OCI-LY7 (cell line): ENCODE data around the gene SS18. TPM values are rescaled to one million over a fixed set of nuclear protein-coding genes. Genes with fewer than 3 reads are reported as not detected.

Source experiments
- BruUV-seq: library from RNA; stranded (reverse); fragments of 400-500 nt; replicated peaks from 2 replicates; lab custom pipeline; 2021; lab: Mats Ljungman, UMichigan
- CTCF ChIA-PET: fragments of 300-600 bp; sonication (Branson Sonifier 250); formaldehyde crosslinking; loops from one replicate; lab custom pipeline; 2022; ENCODE audit warnings: antibody characterized with exemption; ENCODE audit not compliant: unreplicated experiment; lab: Charles Lee
- POLR2A ChIA-PET: fragments of 300-600 bp; sonication (Branson Sonifier 250); formaldehyde crosslinking; loops from one replicate; lab custom pipeline; 2022; ENCODE audit warnings: antibody characterized with exemption; lab: Charles Lee
- DNase-seq: peaks from one replicate; pipeline ENCODE4 v3.0.0-alpha.2; 2015; ENCODE audit warnings: low spot score
- H2AFZ ChIP-seq: fragments of 200-600 bp; sonication (generic), shearing (Covaris generic); 2 replicates; pipeline ENCODE4 v1.6.1; 2014; ENCODE audit warnings: mild to moderate bottlenecking, antibody characterized with exemption, low read length, moderate library complexity
- H3K27ac ChIP-seq: fragments of 200-600 bp; sonication (generic); 2 replicates; pipeline ENCODE4 v1.5.1; 2014; ENCODE audit warnings: mixed run types, low read depth, mild to moderate bottlenecking, moderate library complexity, low read length, inconsistent platforms; ENCODE audit not compliant: poor library complexity, severe bottlenecking
- H3K36me3 ChIP-seq: fragments of 200-600 bp; sonication (generic); 2 replicates; pipeline ENCODE4 v1.6.1; 2014; ENCODE audit warnings: mild to moderate bottlenecking, antibody characterized with exemption, low read length, moderate library complexity, mixed read lengths; ENCODE audit not compliant: insufficient read depth
- H3K4me1 ChIP-seq: fragments of 200-600 bp; sonication (generic); 2 replicates; pipeline ENCODE4 v1.5.1; 2014; ENCODE audit warnings: mild to moderate bottlenecking, low read length; ENCODE audit not compliant: insufficient read depth, poor library complexity, severe bottlenecking
- H3K4me2 ChIP-seq: fragments of 200-600 bp; sonication (generic); 2 replicates; pipeline ENCODE4 v1.6.1; 2014; ENCODE audit warnings: mild to moderate bottlenecking, low read length
- H3K4me3 ChIP-seq: fragments of 200-600 bp; sonication (generic); 2 replicates; pipeline ENCODE4 v1.5.1; 2014; ENCODE audit warnings: mild to moderate bottlenecking, low read depth, low read length; ENCODE audit not compliant: poor library complexity, severe bottlenecking
- H3K79me2 ChIP-seq: fragments of 200-600 bp; sonication (generic); 2 replicates; pipeline ENCODE4 v1.6.1; 2016; ENCODE audit warnings: low read depth, mild to moderate bottlenecking, low read length, moderate library complexity, mixed read lengths; ENCODE audit not compliant: insufficient read depth
- H3K9me2 ChIP-seq: fragments of 200-600 bp; sonication (generic); 2 replicates; pipeline ENCODE4 v1.6.1; 2016; ENCODE audit warnings: mild to moderate bottlenecking, low read length, mixed read lengths; ENCODE audit not compliant: insufficient read depth
- H3K9me3 ChIP-seq: fragments of 200-600 bp; sonication (generic); 2 replicates; pipeline ENCODE4 v1.6.1; 2014; ENCODE audit warnings: mild to moderate bottlenecking, mixed run types, low read length, mixed read lengths
- H4K20me1 ChIP-seq: fragments of 200-600 bp; sonication (generic); 2 replicates; pipeline ENCODE4 v1.6.1; 2014; ENCODE audit warnings: mild to moderate bottlenecking, antibody characterized with exemption, low read length, moderate library complexity, mixed read lengths; ENCODE audit not compliant: insufficient read depth
- CTCF ChIP-seq: fragments of 200-600 bp; sonication (generic); conservative IDR thresholded peaks from 2 replicates; pipeline ENCODE4 v1.5.1; 2014; ENCODE audit warnings: mild to moderate bottlenecking, antibody characterized with exemption, low read length, moderate library complexity, mixed read lengths
- EZH2phosphoT487 ChIP-seq: fragments of 200-600 bp; sonication (generic); IDR thresholded peaks from 2 replicates; pipeline ENCODE4 v1.6.1; 2018; ENCODE audit warnings: low read depth, borderline replicate concordance, mild to moderate bottlenecking, mixed run types, antibody characterized with exemption, low read length, moderate library complexity, mixed read lengths
- intact Hi-C: fragments of 100-400 bp; cut with micrococcal nuclease; formaldehyde crosslinking; loops from one replicate; pipeline ENCODE4 v1.10.0; 2022; ENCODE audit not compliant: unreplicated experiment
- total RNA-seq, 2 experiments: library from RNA; depleted of rRNA in 1 of 2; stranded (reverse); fragments of >200 nt in 1 of 2; shearing (Covaris generic) in 1 of 2; gene quantifications; 2 replicates each; pipeline ENCODE4 v1.2.3, GENCODE V29; 2014 to 2022

SS18 gene
- total RNA-seq, 2 experiments from 2014 or later = 155 to 192 TPM

GRCh38 chr18:25983730-25984129, 106.7 kb downstream of the SS18 start:
- intact Hi-C loops = no loop called here
- Histone ChIP-seq H3K4me1 (no peaks in the 10 kb centered on the region), H3K27ac (no peak overlapping the region), H3K9me2 (no peaks in the 10 kb centered on the region), H2AFZ (no peak overlapping the region), H3K4me2 (no peak overlapping the region), H3K36me3 (no peaks in the 10 kb centered on the region), H3K9me3 (no peaks in the 10 kb centered on the region), H4K20me1 (no peaks in the 10 kb centered on the region), H3K79me2 (no peaks in the 10 kb centered on the region), H3K4me3 (no peak overlapping the region)
- CTCF ChIA-PET = no interaction called here
- TF ChIP-seq EZH2phosphoT487 (no peak), CTCF (no peak)
- no TSS peak for BruUV-seq
- POLR2A ChIA-PET = no interaction called here
- no peak for DNase-seq

- H3K4me3 ChIP-seq = no peak overlapping the region
- CTCF ChIA-PET = no interaction called here
- no peaks in the 10 kb centered on the region for H3K79me2 ChIP-seq
- H3K27ac ChIP-seq = no peak overlapping the region
- H3K4me2 ChIP-seq = no peak overlapping the region
- TF ChIP-seq EZH2phosphoT487 = no peak
- TF ChIP-seq CTCF = no peak
- no peak overlapping the region for H2AFZ ChIP-seq
- H3K4me1 ChIP-seq = no peaks in the 10 kb centered on the region
- POLR2A ChIA-PET = interaction anchor here (1.0 kb wide), 1 partner anchor 64 kb away, joined by 3 read pairs; no protein-coding TSS in a partner anchor
- H4K20me1 ChIP-seq = no peaks in the 10 kb centered on the region
- no peaks in the 10 kb centered on the region for H3K9me3 ChIP-seq
- no TSS peak for BruUV-seq
- DNase-seq = no peak
- no peaks in the 10 kb centered on the region for H3K36me3 ChIP-seq
- no peaks in the 10 kb centered on the region for H3K9me2 ChIP-seq
- intact Hi-C loops = no loop called here
Observed at GRCh38 chr18:25982961-25983360, 107.5 kb downstream of the SS18 start.

GRCh38 chr18:25982153-25982552, 108.3 kb downstream of the SS18 start:
- BruUV-seq = no TSS peak
- Histone ChIP-seq H3K36me3 (no peaks in the 10 kb centered on the region), H2AFZ (no peak overlapping the region), H3K79me2 (no peaks in the 10 kb centered on the region), H3K4me3 (no peak overlapping the region), H3K4me1 (no peaks in the 10 kb centered on the region), H3K9me3 (no peaks in the 10 kb centered on the region), H3K27ac (no peak overlapping the region), H3K4me2 (no peak overlapping the region), H3K9me2 (no peaks in the 10 kb centered on the region), H4K20me1 (no peaks in the 10 kb centered on the region)
- no peak for DNase-seq
- intact Hi-C loops = no loop called here
- TF ChIP-seq EZH2phosphoT487 = no peak
- no peak for TF ChIP-seq CTCF
- CTCF ChIA-PET = no interaction called here
- POLR2A ChIA-PET = interaction anchor here (0.6 to 1.0 kb wide), 2 partner anchors 63 to 882 kb away, joined by 3 to 6 read pairs; no protein-coding TSS in a partner anchor
